HFFc6 (cell line): ENCODE results near the gene CLEC2D. TPM values are rescaled to one million over a fixed set of nuclear protein-coding genes. Genes with fewer than 3 reads are reported as not detected.
"Not testable (repeated sequence)": the region's sequence is repeated elsewhere in the genome, so short reads cannot be mapped to it uniquely, and the experiment has no call there.

Experiments
- DNase-seq: peaks from one replicate; pipeline ENCODE4 v3.0.0-alpha.2; 2018
- H3K27ac Mint-ChIP-seq: 2 replicates; pipeline ENCODE4 v1.8.0; 2020; ENCODE audit warnings: mild to moderate bottlenecking, mixed read lengths
- H3K27me3 Mint-ChIP-seq: 2 replicates; pipeline ENCODE4 v1.8.0; 2021; ENCODE audit warnings: mild to moderate bottlenecking, moderate library complexity, mixed read lengths; ENCODE audit not compliant: insufficient read depth
- H3K36me3 Mint-ChIP-seq: 2 replicates; pipeline ENCODE4 v1.8.0; 2021; ENCODE audit warnings: low read depth, mixed read lengths
- H3K4me1 Mint-ChIP-seq: 2 replicates; pipeline ENCODE4 v1.8.0; 2020; ENCODE audit warnings: low read depth, mixed read lengths
- H3K4me3 Mint-ChIP-seq: 2 replicates; pipeline ENCODE4 v1.8.0; 2020; ENCODE audit warnings: mild to moderate bottlenecking, moderate library complexity, mixed read lengths
- H3K9me3 Mint-ChIP-seq: 2 replicates; pipeline ENCODE4 v1.8.0; 2020; ENCODE audit warnings: mild to moderate bottlenecking, mixed read lengths
- CTCF ChIP-seq: fragments of 200-600 bp; sonication (generic); IDR thresholded peaks from 2 replicates; pipeline ENCODE4 v1.5.0; 2021; ENCODE audit warnings: antibody characterized with exemption, mild to moderate bottlenecking
- total RNA-seq, 6 experiments: library from RNA; stranded (reverse); fragmentation: NEBNext Ultra II Directional; extraction: Animal tissue kit (Norgen Biotek cat#: 25700); gene quantifications; 2 replicates in 1 of 6; 3 replicates in 5 of 6; pipeline ENCODE4 v1.2.3, GENCODE V29; 2021

Gene CLEC2D
- total RNA-seq, 6 experiments from 2014 or later, result 1.1 to 1.9 (median 1.5) TPM

GRCh38 chr12:9692909-9693308 lies 23.4 kb downstream of the CLEC2D start:
- peaks cover 30% of the 10 kb centered on the region for H3K36me3 Mint-ChIP-seq
- H3K9me3 Mint-ChIP-seq, result no peaks in the 10 kb centered on the region
- DNase-seq, result no peak
- no peaks in the 10 kb centered on the region for H3K27me3 Mint-ChIP-seq
- TF ChIP-seq CTCF, result no peak
- no peak overlapping the region for H3K4me3 Mint-ChIP-seq
- no peaks in the 10 kb centered on the region for H3K4me1 Mint-ChIP-seq
- no peak overlapping the region for H3K27ac Mint-ChIP-seq

DNA sequence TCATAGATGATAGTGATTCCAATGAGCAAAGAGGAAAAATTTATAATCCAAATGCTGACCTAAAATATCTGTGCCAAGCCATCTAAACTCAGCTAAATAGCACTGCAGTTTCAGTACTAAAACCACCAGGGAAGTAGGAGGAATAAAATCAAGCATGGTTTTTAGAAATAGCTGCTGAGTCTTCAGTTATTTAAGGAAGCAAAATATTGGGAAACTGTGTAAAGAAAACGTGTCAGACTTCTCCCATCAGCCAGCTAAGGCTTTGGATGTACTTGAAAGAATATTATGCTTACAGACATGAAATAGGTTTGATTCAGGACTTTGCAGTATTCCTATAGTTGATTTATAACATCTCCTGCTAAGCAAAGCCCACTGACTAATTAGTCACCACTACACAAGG lies 24.7 kb downstream of the CLEC2D start:
- Mint-ChIP-seq H3K27me3 (no peaks in the 10 kb centered on the region), H3K4me3 (no peak overlapping the region), H3K9me3 (no peaks in the 10 kb centered on the region), H3K4me1 (peaks cover 5% of the 10 kb centered on the region), H3K36me3 (peaks cover 25% of the 10 kb centered on the region), H3K27ac (no peak overlapping the region)
- DNase-seq, result no peak
- TF ChIP-seq CTCF, result no peak

DNA sequence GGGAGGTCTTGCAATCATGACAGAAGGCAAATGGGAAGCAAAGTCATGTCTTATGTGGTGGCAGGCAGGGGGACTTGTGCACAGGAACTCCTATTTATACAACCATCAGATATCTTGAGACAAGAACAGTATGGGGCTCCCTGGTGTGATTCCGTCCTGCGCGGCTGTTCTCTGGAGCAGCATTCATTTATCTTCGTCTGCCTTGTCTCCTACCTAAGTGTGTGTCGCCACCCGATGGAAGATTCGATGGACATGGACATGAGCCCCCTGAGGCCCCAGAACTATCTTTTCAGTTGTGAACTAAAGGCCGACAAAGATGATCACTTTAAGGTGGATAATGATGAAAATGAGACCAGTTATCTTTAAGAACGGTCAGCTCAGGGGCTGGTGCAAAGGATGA lies 25.6 kb downstream of the CLEC2D start:
- not testable (repeated sequence) for DNase-seq, H3K4me3 Mint-ChIP-seq, H3K27me3 Mint-ChIP-seq, H3K9me3 Mint-ChIP-seq, H3K27ac Mint-ChIP-seq
- Mint-ChIP-seq H3K4me1 (peaks cover 14% of the 10 kb centered on the region), H3K36me3 (peaks cover 17% of the 10 kb centered on the region)

- peaks cover 17% of the 10 kb centered on the region for H3K36me3 Mint-ChIP-seq
- not testable (repeated sequence) for H3K9me3 Mint-ChIP-seq, H3K27ac Mint-ChIP-seq, H3K27me3 Mint-ChIP-seq, DNase-seq, H3K4me3 Mint-ChIP-seq
- peaks cover 15% of the 10 kb centered on the region for H3K4me1 Mint-ChIP-seq
These were observed 26.1 kb downstream of the CLEC2D start for GRCh38 chr12:9695661-9696060.

DNA sequence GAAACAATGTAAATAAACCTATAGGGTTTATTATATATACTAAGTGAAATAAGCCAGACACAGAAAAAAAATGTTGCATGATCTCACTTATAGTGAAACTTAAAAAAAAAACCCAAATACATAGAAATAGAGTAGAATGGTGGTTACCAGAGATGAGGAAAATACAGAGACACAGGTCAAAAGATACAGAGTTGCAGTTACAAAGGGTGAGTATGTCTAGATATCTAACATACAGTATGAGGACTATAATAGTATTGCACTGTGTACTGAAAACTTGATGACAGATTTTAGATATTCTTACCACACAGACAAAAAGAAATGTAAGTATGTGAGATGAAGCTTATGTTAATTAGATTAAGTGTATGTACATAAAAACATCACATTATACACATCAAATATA lies 28.1 kb downstream of the CLEC2D start:
- TF ChIP-seq CTCF, result no peak
- no peak overlapping the region for H3K4me3 Mint-ChIP-seq
- H3K9me3 Mint-ChIP-seq, result no peaks in the 10 kb centered on the region
- H3K4me1 Mint-ChIP-seq, result peaks cover 15% of the 10 kb centered on the region
- no peaks in the 10 kb centered on the region; the same call in 1 of the 2 replicates for H3K27me3 Mint-ChIP-seq
- no peak for DNase-seq
- peaks cover 17% of the 10 kb centered on the region for H3K36me3 Mint-ChIP-seq
- H3K27ac Mint-ChIP-seq, result no peak overlapping the region

GRCh38 chr12:9698681-9699080 lies 29.2 kb downstream of the CLEC2D start:
- TF ChIP-seq CTCF, result no peak
- Mint-ChIP-seq H3K4me3 (no peak overlapping the region), H3K27ac (no peak overlapping the region), H3K4me1 (peaks cover 15% of the 10 kb centered on the region), H3K27me3 (no peaks in the 10 kb centered on the region; the same call in 1 of the 2 replicates), H3K9me3 (no peaks in the 10 kb centered on the region), H3K36me3 (peaks cover 14% of the 10 kb centered on the region)
- no peak for DNase-seq
